Neuronal stem cell (in vitro differentiated cells): ENCODE measurements around the gene H1-8. TPM values are rescaled to one million over a fixed set of nuclear protein-coding genes. Genes with fewer than 3 reads are reported as not detected.
"Not testable (repeated sequence)": the region's sequence is repeated elsewhere in the genome, so short reads cannot be mapped to it uniquely, and the experiment has no call there.

Experiments
- DNase-seq: peaks from one replicate; pipeline ENCODE4 v3.0.0-alpha.2; 2013; ENCODE audit warnings: low spot score
- H2AFZ ChIP-seq: one replicate; pipeline ENCODE4 v1.6.1; 2013; ENCODE audit warnings: mild to moderate bottlenecking, low read length, inconsistent platforms
- H2AK5ac ChIP-seq: 2 replicates; pipeline ENCODE4 v1.6.1; 2013; ENCODE audit warnings: low read depth, mild to moderate bottlenecking, inconsistent platforms, low read length, moderate library complexity, mixed read lengths
- H2BK120ac ChIP-seq: 2 replicates; pipeline ENCODE4 v1.6.1; 2013; ENCODE audit warnings: low read depth, mild to moderate bottlenecking, inconsistent platforms, low read length, moderate library complexity, mixed read lengths
- H2BK12ac ChIP-seq: one replicate; pipeline ENCODE4 v1.6.1; 2013; ENCODE audit warnings: low read length, inconsistent platforms
- H2BK15ac ChIP-seq: 2 replicates; pipeline ENCODE4 v1.6.1; 2013; ENCODE audit warnings: mild to moderate bottlenecking, low read length, inconsistent platforms, mixed read lengths
- H2BK5ac ChIP-seq: one replicate; pipeline ENCODE4 v1.6.1; 2013; ENCODE audit warnings: inconsistent platforms, mild to moderate bottlenecking, low read length, moderate library complexity
- H3K14ac ChIP-seq: one replicate; pipeline ENCODE4 v1.6.1; 2013; ENCODE audit warnings: low read length, inconsistent platforms
- H3K18ac ChIP-seq: 2 replicates; pipeline ENCODE4 v1.6.1; 2013; ENCODE audit warnings: low read length, inconsistent platforms
- H3K23ac ChIP-seq: 2 replicates; pipeline ENCODE4 v1.6.1; 2013; ENCODE audit warnings: low read depth, mild to moderate bottlenecking, mixed read lengths, low read length, inconsistent platforms; ENCODE audit not compliant: poor library complexity
- H3K27ac ChIP-seq: replicated peaks from 3 replicates; pipeline ENCODE4 v1.5.1; 2013; ENCODE audit warnings: low read length, inconsistent platforms
- H3K27me3 ChIP-seq, 3 experiments: 2 replicates each; pipeline ENCODE4 v1.6.1; 2013; ENCODE audit warnings: low read length in 3 of 3, mild to moderate bottlenecking in 2 of 3, inconsistent platforms in 1 of 3, low read depth in 1 of 3, mixed read lengths in 1 of 3, moderate library complexity in 1 of 3; ENCODE audit not compliant: control insufficient read depth in 3 of 3, insufficient read depth in 3 of 3
- H3K36me3 ChIP-seq, 2 donors: replicated peaks in 1 of 2; 2 replicates each; pipeline ENCODE4 v1.6.1; 2013; ENCODE audit warnings: low read length in 2 of 2; ENCODE audit not compliant: control insufficient read depth in 2 of 2, insufficient read depth in 2 of 2
- H3K4ac ChIP-seq: 2 replicates; pipeline ENCODE4 v1.6.1; 2013; ENCODE audit warnings: inconsistent platforms, mild to moderate bottlenecking, low read length, moderate library complexity
- H3K4me1 ChIP-seq, 2 donors: 1 replicate in 1 of 2; 2 replicates in 1 of 2; pipeline ENCODE4 v1.6.1; 2013; ENCODE audit warnings: low read length in 2 of 2, low read depth in 1 of 2; ENCODE audit not compliant: control insufficient read depth in 2 of 2, insufficient read depth in 1 of 2
- H3K4me2 ChIP-seq: one replicate; pipeline ENCODE4 v1.6.1; 2013; ENCODE audit warnings: mild to moderate bottlenecking, low read length, inconsistent platforms; ENCODE audit not compliant: insufficient read depth, poor library complexity, severe bottlenecking
- H3K4me3 ChIP-seq, 2 donors: 2 replicates each; pipeline ENCODE4 v1.5.1; 2013; ENCODE audit warnings: low read length in 2 of 2, mild to moderate bottlenecking in 2 of 2, inconsistent platforms in 1 of 2, moderate library complexity in 1 of 2
- H3K79me1 ChIP-seq: one replicate; pipeline ENCODE4 v1.6.1; 2013; ENCODE audit warnings: low read depth, mild to moderate bottlenecking, inconsistent platforms, low read length, moderate library complexity
- H3K9ac ChIP-seq: one replicate; pipeline ENCODE4 v1.6.1; 2013; ENCODE audit warnings: mild to moderate bottlenecking, low read depth, low read length, inconsistent platforms; ENCODE audit not compliant: poor library complexity
- H3K9me3 ChIP-seq, 2 donors: replicated peaks in 1 of 2; 2 replicates each; pipeline versions ENCODE3 to v1.6.1; 2013; ENCODE audit warnings: low read length in 2 of 2, mild to moderate bottlenecking in 2 of 2, inconsistent platforms in 1 of 2, low read depth in 1 of 2, mixed read lengths in 1 of 2, moderate library complexity in 1 of 2; ENCODE audit not compliant: control insufficient read depth in 2 of 2, insufficient read depth in 1 of 2
- H4K8ac ChIP-seq: one replicate; pipeline ENCODE4 v1.6.1; 2013; ENCODE audit warnings: low read depth, mild to moderate bottlenecking, inconsistent platforms, low read length, moderate library complexity
- H4K91ac ChIP-seq: one replicate; pipeline ENCODE4 v1.6.1; 2013; ENCODE audit warnings: low read length, low read depth, mild to moderate bottlenecking, inconsistent platforms; ENCODE audit not compliant: poor library complexity
- WGBS, 2 donors: extraction: QIAGEN DNeasy Blood & Tissue Kit; methylation state at CpG; one replicate each; pipeline ENCODE4 v1.1.7; 2013; ENCODE audit warnings: missing lambda C conversion rate in 2 of 2, mixed read lengths in 1 of 2; ENCODE audit not compliant: insufficient read length in 2 of 2, insufficient replicate concordance in 1 of 2; ENCODE audit errors: extremely low coverage in 2 of 2; 5-methylcytosine and 5-hydroxymethylcytosine counted together
- polyA plus RNA-seq, 2 experiments: library from polyadenylated mRNA; stranded (reverse); fragments of 200-250 nt; gene quantifications; one replicate each; pipeline ENCODE4 v1.2.3, GENCODE V29; 2013

The H1-8 gene
- not detected for polyA plus RNA-seq (2013, experiment 1 of 2)
- polyA plus RNA-seq (2013, experiment 2 of 2) = not detected

- no peak for DNase-seq
- peak within 1 kb of the TSS; percentile 78 for H3K14ac ChIP-seq
- H2BK120ac ChIP-seq = no peak within 1 kb of the TSS
- peak within 1 kb of the TSS; percentile 35 for H2BK15ac ChIP-seq
- peak within 1 kb of the TSS; percentile 17 for H2BK12ac ChIP-seq
- peaks cover 0 to 3% (median 0%) of the 10 kb centered on the region in 3 experiments for H3K27me3 ChIP-seq
- H3K79me1 ChIP-seq = no peaks in the 10 kb centered on the region
- H3K9me3 ChIP-seq = no peaks in the 10 kb centered on the region
- H4K91ac ChIP-seq = no peak within 1 kb of the TSS
- H3K9ac ChIP-seq = peak within 1 kb of the TSS; percentile 39
- peak within 1 kb of the TSS; percentile 35 for H3K23ac ChIP-seq
- peak within 1 kb of the TSS; percentile 77 for H3K18ac ChIP-seq
- no peak within 1 kb of the TSS for H3K4me2 ChIP-seq
- H3K4me1 ChIP-seq = peaks cover 3 to 10% of the 10 kb centered on the region in 2 donors
- no peaks in the 10 kb centered on the region for H3K36me3 ChIP-seq
- H2AK5ac ChIP-seq = peak within 1 kb of the TSS; percentile 58
- no CpG with 5 or more reads among the region's 16 CpGs for WGBS, 2 donors
- no peak within 1 kb of the TSS for H3K4ac ChIP-seq
- peak within 1 kb of the TSS; percentile 57 for H4K8ac ChIP-seq
- H3K27ac ChIP-seq = no peak within 1 kb of the TSS
- peak within 1 kb of the TSS; percentile 21 for H2AFZ ChIP-seq
- H3K4me3 ChIP-seq = no peak within 1 kb of the TSS
- H2BK5ac ChIP-seq = peak within 1 kb of the TSS; percentile 76
Measured at GRCh38 chr3:129543156-129543790, at the start of gene H1-8. Gene H1-8 (plus strand): TSS chr3:129543175. CDS start chr3:129543219, 44 bp downstream.

DNA sequence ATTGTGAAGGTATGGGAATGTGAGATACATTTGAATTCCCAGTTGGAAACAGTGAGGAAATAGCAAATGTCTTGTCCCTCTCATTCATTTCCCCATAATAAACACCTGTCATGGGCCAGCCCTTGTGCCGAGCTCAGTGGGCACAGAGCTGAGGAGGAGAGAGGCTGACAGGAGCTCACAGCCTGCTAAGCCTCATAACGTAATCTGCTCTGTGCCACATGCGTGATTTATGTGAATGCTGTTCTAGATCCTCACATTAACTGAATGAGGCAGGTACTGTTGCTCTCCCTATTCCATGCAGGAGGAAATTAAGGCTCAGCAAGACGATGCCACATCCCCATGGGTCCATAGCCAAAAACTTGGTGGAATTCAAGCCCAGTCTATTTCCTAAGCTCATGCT is 49.8 kb upstream of the H1-8 start:
- no CpG with 5 or more reads among the region's 4 CpGs for WGBS, 2 donors
- H3K4ac ChIP-seq = no peak overlapping the region
- no peak overlapping the region for H3K18ac ChIP-seq

GRCh38 chr3:129494499-129494898 is 48.5 kb upstream of the H1-8 start:
- not testable (repeated sequence) for H2BK12ac ChIP-seq, H3K9ac ChIP-seq

More for the DNA sequence above, 49.8 kb upstream of the H1-8 start:
- no peak overlapping the region for H2BK12ac ChIP-seq
- H2AFZ ChIP-seq = no peak overlapping the region
- H2AK5ac ChIP-seq = no peak overlapping the region
- H3K4me3 ChIP-seq = no peak overlapping the region
- no peak overlapping the region for H3K14ac ChIP-seq
- no peak overlapping the region for H2BK120ac ChIP-seq
- no peak for DNase-seq
- peaks cover 8 to 56% of the 10 kb centered on the region in 2 donors for H3K36me3 ChIP-seq
- no peaks in the 10 kb centered on the region for H3K27me3 ChIP-seq
- no peak overlapping the region for H2BK5ac ChIP-seq
- no peak overlapping the region for H4K8ac ChIP-seq
- H3K4me1 ChIP-seq = peaks cover 4 to 9% of the 10 kb centered on the region in 2 donors
- H3K4me2 ChIP-seq = no peak overlapping the region
- H4K91ac ChIP-seq = no peak overlapping the region
- H3K79me1 ChIP-seq = no peaks in the 10 kb centered on the region
- H3K9me3 ChIP-seq = no peaks in the 10 kb centered on the region
- H3K27ac ChIP-seq = no peak overlapping the region
- no peak overlapping the region for H3K9ac ChIP-seq
- H2BK15ac ChIP-seq = no peak overlapping the region
- H3K23ac ChIP-seq = no peak overlapping the region

GRCh38 chr3:129495006-129495639 is 47.9 kb upstream of the H1-8 start:
- not testable (repeated sequence) for H2BK15ac ChIP-seq, H3K9ac ChIP-seq, H3K4me2 ChIP-seq, H3K4ac ChIP-seq, H3K14ac ChIP-seq, DNase-seq, H3K9me3 ChIP-seq, H3K4me1 ChIP-seq, H2AK5ac ChIP-seq, H4K8ac ChIP-seq, H3K23ac ChIP-seq, H3K18ac ChIP-seq, H2AFZ ChIP-seq, H3K4me3 ChIP-seq, H3K27me3 ChIP-seq, H2BK5ac ChIP-seq, H2BK120ac ChIP-seq, H3K27ac ChIP-seq, H4K91ac ChIP-seq, H3K79me1 ChIP-seq, H2BK12ac ChIP-seq
- H3K36me3 ChIP-seq = peaks cover 9 to 60% of the 10 kb centered on the region in 2 donors
- WGBS, 2 donors = no CpG with 5 or more reads among the region's 10 CpGs

More at GRCh38 chr3:129494499-129494898, 48.5 kb upstream of the H1-8 start:
- not testable (repeated sequence) for H3K27ac ChIP-seq, H3K4ac ChIP-seq, H4K91ac ChIP-seq, H2BK15ac ChIP-seq, H2BK5ac ChIP-seq, H2AK5ac ChIP-seq, H3K9me3 ChIP-seq, H3K27me3 ChIP-seq, H3K23ac ChIP-seq, H3K4me2 ChIP-seq, H3K4me1 ChIP-seq, H2BK120ac ChIP-seq, H3K79me1 ChIP-seq, H3K18ac ChIP-seq, H2AFZ ChIP-seq, H4K8ac ChIP-seq, DNase-seq, H3K14ac ChIP-seq, H3K4me3 ChIP-seq
- peaks cover 8 to 56% of the 10 kb centered on the region in 2 donors for H3K36me3 ChIP-seq
- no CpG with 5 or more reads among the region's 5 CpGs for WGBS, 2 donors
